GM12878 (cell line): Measurements from ENCODE around the gene SLC25A30. TPM values are rescaled to one million over a fixed set of nuclear protein-coding genes. Genes with fewer than 3 reads are reported as not detected.

ENCODE experiments used
- ATAC-seq: fragments of 200-7000 bp; cut with Tn5 transposase; 3 replicates; pipeline ENCODE4 v1.9.1; 2020; ENCODE audit warnings: mild to moderate bottlenecking, moderate library complexity
- BruUV-seq: library from RNA; stranded (reverse); fragments of 400-500 nt; replicated peaks from 2 replicates; lab custom pipeline; 2021; lab: Mats Ljungman, UMichigan
- CTCF ChIA-PET: fragments of 300-600 bp; sonication (Branson Sonifier 250); formaldehyde crosslinking; extraction: SDS; loops from one replicate; lab custom pipeline; 2021; ENCODE audit warnings: inconsistent platforms; lab: Yijun Ruan, JAX
- POLR2A ChIA-PET: fragments of 350-600 bp; formaldehyde crosslinking; extraction: SDS; loops from one replicate; lab custom pipeline; 2021; ENCODE audit warnings: inconsistent platforms; lab: Charles Lee
- RAD21 ChIA-PET: fragments of 300-600 bp; sonication (Branson Sonifier 250); formaldehyde crosslinking; loops from one replicate; lab custom pipeline; 2023; ENCODE audit warnings: antibody characterized with exemption; ENCODE audit not compliant: unreplicated experiment; lab: Charles Lee
- SMC1A ChIA-PET: fragments of 300-600 bp; sonication (Branson Sonifier 250); formaldehyde crosslinking; loops from one replicate; lab custom pipeline; 2023; ENCODE audit not compliant: unreplicated experiment, uncharacterized antibody; lab: Charles Lee
- DNase-seq: peaks from one replicate; pipeline ENCODE4 v3.0.0-alpha.2; 2011; ENCODE audit warnings: low read depth, low spot score
- FAIRE-seq: peaks from 3 replicates; lab custom pipeline; 2011; peaks lifted over from hg19 to GRCh38; lab: Jason Lieb, UNC
- H2AFZ ChIP-seq: 2 replicates; pipeline ENCODE4 v1.6.0; 2011; ENCODE audit warnings: low read depth, low read length, control low read depth; ENCODE audit not compliant: control insufficient read depth
- H3K27ac ChIP-seq: 2 replicates; pipeline ENCODE4 v1.5.1; 2011; ENCODE audit warnings: control low read depth; ENCODE audit not compliant: control insufficient read depth, insufficient read depth
- H3K27me3 ChIP-seq, 2 experiments: replicated peaks in 1 of 2; 2 replicates each; pipeline versions ENCODE4 v1.6.0 to v1.6.1; 2011; ENCODE audit warnings: low read length in 1 of 2; ENCODE audit not compliant: control insufficient read depth in 2 of 2, insufficient read depth in 2 of 2
- H3K36me3 ChIP-seq, 2 experiments: 2 replicates each; pipeline ENCODE4 v1.5.1; 2011; ENCODE audit warnings: low read length in 1 of 2; ENCODE audit not compliant: control insufficient read depth in 2 of 2, insufficient read depth in 2 of 2
- H3K4me1 ChIP-seq: 2 replicates; pipeline ENCODE4 v1.6.1; 2011; ENCODE audit warnings: mild to moderate bottlenecking, low read length, moderate library complexity, mixed read lengths; ENCODE audit not compliant: control insufficient read depth, insufficient read depth
- H3K4me2 ChIP-seq: 2 replicates; pipeline ENCODE4 v1.6.0; 2011; ENCODE audit warnings: control low read depth; ENCODE audit not compliant: control insufficient read depth, insufficient read depth
- H3K4me3 ChIP-seq: fragments of 200-600 bp; sonication (generic); 2 replicates; pipeline ENCODE4 v1.5.1; 2016
- H3K79me2 ChIP-seq: 2 replicates; pipeline ENCODE4 v1.6.0; 2011; ENCODE audit warnings: low read length; ENCODE audit not compliant: control insufficient read depth, insufficient read depth
- H3K9ac ChIP-seq: 2 replicates; pipeline ENCODE4 v1.8.0; 2011; ENCODE audit warnings: low read length, control low read depth, mixed read lengths; ENCODE audit not compliant: control insufficient read depth, insufficient read depth
- H3K9me3 ChIP-seq: replicated peaks from 3 replicates; pipeline ENCODE4 v1.5.1; 2011; ENCODE audit warnings: mild to moderate bottlenecking, low read length; ENCODE audit not compliant: control insufficient read depth, insufficient read depth
- H4K20me1 ChIP-seq: 2 replicates; pipeline ENCODE4 v1.6.0; 2011; ENCODE audit not compliant: control insufficient read depth, insufficient read depth
- GATAD2B ChIP-seq: fragments of 450-650 bp; conservative IDR thresholded peaks from 2 replicates; pipeline ENCODE4 v1.6.1; 2017; ENCODE audit warnings: low read depth, mild to moderate bottlenecking, moderate library complexity
- HSF1 ChIP-seq: fragments of 150-350 bp; IDR thresholded peaks from 2 replicates; pipeline ENCODE4 v1.6.1; 2014; ENCODE audit warnings: mild to moderate bottlenecking, low read depth, low read length
- JUND ChIP-seq: IDR thresholded peaks from 2 replicates; pipeline ENCODE4 v1.6.1; 2012; ENCODE audit warnings: low read depth, mild to moderate bottlenecking, low read length, improper control_type of control experiment, moderate library complexity
- RAD51 ChIP-seq: fragments of 450-650 bp; IDR thresholded peaks from 2 replicates; pipeline ENCODE4 v1.6.1; 2016; ENCODE audit warnings: moderate library complexity, mild to moderate bottlenecking, inconsistent platforms
- RELB ChIP-seq: fragments of 450-650 bp; IDR thresholded peaks from 2 replicates; pipeline ENCODE4 v1.6.1; 2017; ENCODE audit warnings: low read depth, mild to moderate bottlenecking, moderate library complexity
- RUNX3 ChIP-seq: IDR thresholded peaks from 2 replicates; pipeline ENCODE4 v1.6.1; 2012; ENCODE audit warnings: low read length, inconsistent platforms
- STAT3 ChIP-seq: IDR thresholded peaks from 2 replicates; pipeline ENCODE4 v1.6.1; 2011; ENCODE audit warnings: low read depth, low read length, improper control_type of control experiment
- SUZ12 ChIP-seq: fragments of 200-600 bp; sonication (generic); IDR thresholded peaks from one replicate; pipeline ENCODE4 v1.6.1; 2018; ENCODE audit warnings: antibody characterized with exemption, mild to moderate bottlenecking; ENCODE audit not compliant: unreplicated experiment
- TARDBP ChIP-seq: IDR thresholded peaks from 2 replicates; pipeline ENCODE4 v1.6.1; 2016; ENCODE audit warnings: borderline replicate concordance
- ZBTB40 ChIP-seq: fragments of 450-650 bp; IDR thresholded peaks from 2 replicates; pipeline ENCODE4 v1.6.1; 2016; ENCODE audit warnings: mild to moderate bottlenecking, moderate library complexity, borderline replicate concordance
- ZNF207 ChIP-seq: fragments of 450-650 bp; IDR thresholded peaks from 2 replicates; pipeline ENCODE4 v1.6.1; 2014; ENCODE audit warnings: antibody characterized with exemption, mild to moderate bottlenecking, borderline replicate concordance
- WGBS: methylation state at CpG from one replicate; pipeline ENCODE4 v1.1.6; 2016; ENCODE audit warnings: low lambda C conversion rate; ENCODE audit not compliant: insufficient replicate concordance, insufficient coverage; ENCODE audit errors: missing lambda C conversion rate; 5-methylcytosine and 5-hydroxymethylcytosine counted together
- in situ Hi-C: fragments of 300-500 bp; cut with MboI; formaldehyde crosslinking; loops from 9 replicates; pipeline ENCODE4 v1.14.3; 2018; ENCODE audit warnings: mixed read lengths
- intact Hi-C: fragments of 100-400 bp; cut with micrococcal nuclease; formaldehyde crosslinking; loops from one replicate; pipeline ENCODE4 v1.14.2; 2022; ENCODE audit not compliant: unreplicated experiment
- polyA plus RNA-seq, 11 experiments: library from polyadenylated mRNA; depleted of rRNA in 4 of 11; unstranded in 6 of 11; stranded (reverse) in 5 of 11; fragments of >200 nt; fragmentation: Nextera tagmentation in 4 of 11; fragmentation: Illumina TruSeq in 1 of 11; extraction: Ambion mirVana in 4 of 11; extraction: Trizol in 1 of 11; gene quantifications; 1 replicate in 1 of 11; 2 replicates in 10 of 11; pipeline versions ENCODE4 v1.2.1 to v1.2.3, GENCODE V29; 2011 to 2016; ENCODE audit warnings: inconsistent platforms in 2 of 11, missing spikeins in 2 of 11, low read depth in 1 of 11
- total RNA-seq, 4 experiments: library from RNA; depleted of rRNA in 3 of 4; stranded (reverse); fragments of >200 nt in 3 of 4; fragmentation: Illumina TruSeq in 1 of 4; extraction: Trizol in 1 of 4; gene quantifications; 2 replicates each; pipeline versions ENCODE4 v1.2.1 to v1.2.3, GENCODE V29; 2013 to 2021
- TF ChIP-seq, protein P1 (sequence below): IDR thresholded peaks from 2 replicates; pipeline ENCODE4 v1.6.1; 2012; ENCODE audit warnings: mild to moderate bottlenecking, low read depth, low read length
- TF ChIP-seq, protein P2 (sequence below): IDR thresholded peaks from 2 replicates; pipeline ENCODE4 v1.6.1; 2012; ENCODE audit warnings: low read depth, low read length, improper control_type of control experiment

Gene SLC25A30
- total and polyA plus RNA-seq, 10 of the 15 experiments (the other 5 are each of a cell fraction or from before 2014, with no cell fraction given) = 2.4 to 18.0 (median 8.9) TPM

- ChIA-PET SMC1A (no interaction called here), RAD21 (no interaction called here), POLR2A (interaction anchor here (1.1 to 1.5 kb wide), 3 partner anchors 10 to 25 kb away, joined by 3 to 5 read pairs (median 3); partner anchors contain the start of gene TPT1), CTCF (interaction anchor here (0.8 kb wide), 1 partner anchor 125 kb away, joined by 3 read pairs; no protein-coding TSS in a partner anchor)
- Histone ChIP-seq H2AFZ (no peak overlapping the region), H3K27me3 (no peaks in the 10 kb centered on the region), H3K36me3 (no peaks in the 10 kb centered on the region), H3K4me1 (peaks cover 12% of the 10 kb centered on the region), H3K79me2 (no peaks in the 10 kb centered on the region), H3K4me2 (no peak overlapping the region), H4K20me1 (no peaks in the 10 kb centered on the region), H3K27ac (no peak overlapping the region), H3K9me3 (no peaks in the 10 kb centered on the region; the same call in 2 of the 3 replicates), H3K9ac (no peak overlapping the region), H3K4me3 (no peak overlapping the region)
- FAIRE-seq (no peak), DNase-seq (no peak), ATAC-seq (no peak)
- no TSS peak for BruUV-seq
- intact Hi-C loops = no loop called here
- in situ Hi-C loops = no loop called here
- 95% methylated on average over 4 of the region's 4 CpGs for WGBS
- TF ChIP-seq ZBTB40 (no peak), TARDBP (no peak), RUNX3 (no peak), ZNF207 (no peak), RAD51 (no peak), RELB (no peak), HSF1 (no peak), JUND (no peak), STAT3 (no peak), GATAD2B (no peak), SUZ12 (no peak)
- TF ChIP-seq, protein P1, sequence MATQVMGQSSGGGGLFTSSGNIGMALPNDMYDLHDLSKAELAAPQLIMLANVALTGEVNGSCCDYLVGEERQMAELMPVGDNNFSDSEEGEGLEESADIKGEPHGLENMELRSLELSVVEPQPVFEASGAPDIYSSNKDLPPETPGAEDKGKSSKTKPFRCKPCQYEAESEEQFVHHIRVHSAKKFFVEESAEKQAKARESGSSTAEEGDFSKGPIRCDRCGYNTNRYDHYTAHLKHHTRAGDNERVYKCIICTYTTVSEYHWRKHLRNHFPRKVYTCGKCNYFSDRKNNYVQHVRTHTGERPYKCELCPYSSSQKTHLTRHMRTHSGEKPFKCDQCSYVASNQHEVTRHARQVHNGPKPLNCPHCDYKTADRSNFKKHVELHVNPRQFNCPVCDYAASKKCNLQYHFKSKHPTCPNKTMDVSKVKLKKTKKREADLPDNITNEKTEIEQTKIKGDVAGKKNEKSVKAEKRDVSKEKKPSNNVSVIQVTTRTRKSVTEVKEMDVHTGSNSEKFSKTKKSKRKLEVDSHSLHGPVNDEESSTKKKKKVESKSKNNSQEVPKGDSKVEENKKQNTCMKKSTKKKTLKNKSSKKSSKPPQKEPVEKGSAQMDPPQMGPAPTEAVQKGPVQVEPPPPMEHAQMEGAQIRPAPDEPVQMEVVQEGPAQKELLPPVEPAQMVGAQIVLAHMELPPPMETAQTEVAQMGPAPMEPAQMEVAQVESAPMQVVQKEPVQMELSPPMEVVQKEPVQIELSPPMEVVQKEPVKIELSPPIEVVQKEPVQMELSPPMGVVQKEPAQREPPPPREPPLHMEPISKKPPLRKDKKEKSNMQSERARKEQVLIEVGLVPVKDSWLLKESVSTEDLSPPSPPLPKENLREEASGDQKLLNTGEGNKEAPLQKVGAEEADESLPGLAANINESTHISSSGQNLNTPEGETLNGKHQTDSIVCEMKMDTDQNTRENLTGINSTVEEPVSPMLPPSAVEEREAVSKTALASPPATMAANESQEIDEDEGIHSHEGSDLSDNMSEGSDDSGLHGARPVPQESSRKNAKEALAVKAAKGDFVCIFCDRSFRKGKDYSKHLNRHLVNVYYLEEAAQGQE = no peak
- TF ChIP-seq, protein P2, sequence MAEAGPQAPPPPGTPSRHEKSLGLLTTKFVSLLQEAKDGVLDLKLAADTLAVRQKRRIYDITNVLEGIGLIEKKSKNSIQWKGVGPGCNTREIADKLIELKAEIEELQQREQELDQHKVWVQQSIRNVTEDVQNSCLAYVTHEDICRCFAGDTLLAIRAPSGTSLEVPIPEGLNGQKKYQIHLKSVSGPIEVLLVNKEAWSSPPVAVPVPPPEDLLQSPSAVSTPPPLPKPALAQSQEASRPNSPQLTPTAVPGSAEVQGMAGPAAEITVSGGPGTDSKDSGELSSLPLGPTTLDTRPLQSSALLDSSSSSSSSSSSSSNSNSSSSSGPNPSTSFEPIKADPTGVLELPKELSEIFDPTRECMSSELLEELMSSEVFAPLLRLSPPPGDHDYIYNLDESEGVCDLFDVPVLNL = no peak
These were observed 52.7 kb downstream of the SLC25A30 start for GRCh38 chr13:45365558-45365885.
